WERI-Rb-1 (cell line): Measurements from ENCODE around the gene GSTT2.
"Not testable (repeated sequence)": the region's sequence is repeated elsewhere in the genome, so short reads cannot be mapped to it uniquely, and the experiment has no call there.

Experiments
- DNase-seq: peaks from one replicate; pipeline ENCODE4 v3.0.0-alpha.2; 2020
- H3K27ac ChIP-seq: fragments of 250-450 bp; sonication (Bioruptor Pico); 2 replicates; pipeline ENCODE4 v1.5.1; 2020; ENCODE audit warnings: mild to moderate bottlenecking, moderate library complexity
- H3K27me3 ChIP-seq: fragments of 250-450 bp; sonication (Bioruptor Pico); 2 replicates; pipeline ENCODE4 v1.5.1; 2021; ENCODE audit warnings: mild to moderate bottlenecking, low read depth, moderate library complexity; ENCODE audit not compliant: insufficient read depth, severe bottlenecking
- H3K36me3 ChIP-seq: fragments of 250-450 bp; sonication (Bioruptor Pico); 2 replicates; pipeline ENCODE4 v1.5.1; 2020; ENCODE audit warnings: mild to moderate bottlenecking, moderate library complexity
- H3K4me3 ChIP-seq: 2 replicates; pipeline ENCODE4 v1.5.1; 2011; ENCODE audit warnings: low read depth, mild to moderate bottlenecking, control low read depth, low read length
- H3K9me3 ChIP-seq: fragments of 250-450 bp; sonication (Bioruptor Pico); 2 replicates; pipeline ENCODE4 v1.5.1; 2021; ENCODE audit warnings: mild to moderate bottlenecking, moderate library complexity; ENCODE audit not compliant: severe bottlenecking
- CTCF ChIP-seq: IDR thresholded peaks from 2 replicates; pipeline ENCODE4 v1.5.1; 2011; ENCODE audit warnings: low read depth, mild to moderate bottlenecking, control low read depth, inconsistent platforms, low read length

The GSTT2 gene

GRCh38 chr22:23956301-23956900 is 23.5 kb upstream of the GSTT2 start:
- peak; percentile 80 for TF ChIP-seq CTCF
- peak; percentile 74 for DNase-seq
- H3K9me3 ChIP-seq, H3K27me3 ChIP-seq, H3K36me3 ChIP-seq, H3K27ac ChIP-seq, H3K4me3 ChIP-seq: not testable (repeated sequence)

- H3K36me3 ChIP-seq, H3K27me3 ChIP-seq, H3K4me3 ChIP-seq, DNase-seq, H3K27ac ChIP-seq, H3K9me3 ChIP-seq: not testable (repeated sequence)
These were observed 18.7 kb upstream of the GSTT2 start, which contains the start of gene GSTT2B for GRCh38 chr22:23961084-23961771. Gene GSTT2B, minus strand, starts transcription at chr22:23961195. Its CDS starts 64 bp downstream, at chr22:23961131.

GRCh38 chr22:23966094-23966493 is 13.8 kb upstream of the GSTT2 start:
- H3K27ac ChIP-seq, H3K27me3 ChIP-seq, DNase-seq, H3K4me3 ChIP-seq, H3K9me3 ChIP-seq: not testable (repeated sequence)
- peaks cover 17% of the 10 kb centered on the region for H3K36me3 ChIP-seq

GRCh38 chr22:23966568-23966967 is 13.4 kb upstream of the GSTT2 start, which contains the start of gene DDTL:
Gene DDTL, plus strand, starts transcription at chr22:23966888. Its CDS starts 27 bp downstream, at chr22:23966915.
- DNase-seq, H3K27me3 ChIP-seq, H3K9me3 ChIP-seq, H3K27ac ChIP-seq, H3K4me3 ChIP-seq: not testable (repeated sequence)
- H3K36me3 ChIP-seq = peaks cover 19% of the 10 kb centered on the region

- H3K4me3 ChIP-seq = no peak overlapping the region
- no peak overlapping the region for H3K27ac ChIP-seq
- H3K27me3 ChIP-seq = no peaks in the 10 kb centered on the region
These were observed 10.9 kb upstream of the GSTT2 start for GRCh38 chr22:23969071-23969470.

GRCh38 chr22:23970201-23970641 is 9.7 kb upstream of the GSTT2 start:
- Histone ChIP-seq H3K27me3 (no peaks in the 10 kb centered on the region), H3K27ac (no peak overlapping the region), H3K9me3 (no peaks in the 10 kb centered on the region), H3K36me3 (peaks cover 19% of the 10 kb centered on the region), H3K4me3 (no peak overlapping the region)
- no peak for TF ChIP-seq CTCF
- DNase-seq = no peak

More at GRCh38 chr22:23969071-23969470, 10.9 kb upstream of the GSTT2 start:
- Histone ChIP-seq H3K9me3 (no peaks in the 10 kb centered on the region), H3K36me3 (peaks cover 19% of the 10 kb centered on the region)
- no peak for TF ChIP-seq CTCF
- no peak for DNase-seq

- no peak for DNase-seq
- no peaks in the 10 kb centered on the region for H3K27me3 ChIP-seq
- no peak for TF ChIP-seq CTCF
- no peak overlapping the region for H3K4me3 ChIP-seq
- peaks cover 19% of the 10 kb centered on the region for H3K36me3 ChIP-seq
- H3K27ac ChIP-seq = no peak overlapping the region
- H3K9me3 ChIP-seq = no peaks in the 10 kb centered on the region
These were observed 9.0 kb upstream of the GSTT2 start for GRCh38 chr22:23970816-23971486.

GRCh38 chr22:23971927-23972326 is 8.0 kb upstream of the GSTT2 start:
- peaks cover 19% of the 10 kb centered on the region for H3K36me3 ChIP-seq
- not testable (repeated sequence) for H3K9me3 ChIP-seq, H3K27ac ChIP-seq, H3K4me3 ChIP-seq, DNase-seq, H3K27me3 ChIP-seq

- H3K36me3 ChIP-seq = peaks cover 16% of the 10 kb centered on the region
- H3K9me3 ChIP-seq, H3K4me3 ChIP-seq, DNase-seq, H3K27me3 ChIP-seq, H3K27ac ChIP-seq: not testable (repeated sequence)
These were observed 5.6 kb upstream of the GSTT2 start, which contains the start of gene DDT for GRCh38 chr22:23974345-23974744. Gene DDT, minus strand, starts transcription at chr22:23974441. Its CDS starts 27 bp downstream, at chr22:23974414.

GRCh38 chr22:23974836-23975352 is 5.0 kb upstream of the GSTT2 start:
- H3K36me3 ChIP-seq = peaks cover 13% of the 10 kb centered on the region
- H3K9me3 ChIP-seq, H3K4me3 ChIP-seq, H3K27ac ChIP-seq, H3K27me3 ChIP-seq: not testable (repeated sequence)
- peak; percentile 60 for DNase-seq
